ENCODE data around the gene ACBD6.

ACBD6 gene

GRCh38 chr1:180370188-180370587 lies 132.2 kb downstream of the ACBD6 start:
- no peak for DNase-seq (ENCODE audit: low read depth, low spot score)

DNA sequence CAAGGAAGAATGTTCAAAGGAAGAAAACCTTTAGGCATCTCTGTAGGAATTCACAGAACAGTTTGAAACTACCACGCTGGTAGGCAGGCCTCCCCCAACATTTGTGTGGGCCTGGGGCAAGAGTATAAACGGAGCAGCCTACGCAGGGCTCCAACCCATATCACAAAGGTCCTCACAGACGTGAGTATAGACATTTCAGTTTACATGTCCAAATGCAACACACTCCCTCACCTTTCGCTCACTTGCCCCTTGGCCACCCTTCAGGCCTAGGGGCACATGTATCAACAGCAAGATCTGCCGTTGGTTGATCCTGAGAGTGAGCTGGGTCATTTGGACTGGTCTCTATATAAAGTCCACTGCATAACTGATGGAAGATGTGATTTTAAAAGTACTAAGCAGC lies 133.3 kb downstream of the ACBD6 start:
- no peak for DNase-seq (ENCODE audit: low read depth, low spot score)

DNA sequence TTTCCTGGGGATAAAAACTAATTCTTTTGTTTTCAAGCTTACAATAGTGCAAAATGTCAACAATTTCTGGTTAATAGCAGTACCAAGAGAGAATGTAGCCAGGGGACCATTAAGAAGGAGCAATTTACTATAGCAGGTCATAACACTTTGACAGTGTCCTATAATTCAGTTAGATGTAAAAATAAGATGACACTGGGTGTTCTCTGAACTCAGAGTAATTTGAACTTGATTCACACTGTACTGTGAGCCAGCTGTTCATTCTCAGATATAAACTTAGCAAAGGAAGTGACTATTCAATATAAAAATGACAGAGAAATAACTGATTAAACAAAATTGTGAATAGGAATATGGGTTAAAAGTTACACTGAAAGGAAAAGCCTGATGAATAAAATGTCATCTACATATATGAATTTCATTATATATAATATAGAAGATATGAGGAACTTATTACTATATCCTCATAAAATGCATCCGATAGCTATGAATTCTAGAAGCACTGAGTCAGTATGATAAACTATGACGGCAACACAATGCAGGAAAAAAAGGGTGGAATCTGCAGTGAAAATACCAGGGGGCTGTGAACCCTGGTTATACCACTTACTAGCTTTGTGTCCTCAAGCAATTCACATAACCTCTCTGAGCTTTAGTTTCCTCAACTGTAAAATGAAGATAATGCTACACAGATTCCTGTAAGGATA lies 135.9 kb downstream of the ACBD6 start:
- DNase-seq (ENCODE audit: low read depth, low spot score): no peak

DNA sequence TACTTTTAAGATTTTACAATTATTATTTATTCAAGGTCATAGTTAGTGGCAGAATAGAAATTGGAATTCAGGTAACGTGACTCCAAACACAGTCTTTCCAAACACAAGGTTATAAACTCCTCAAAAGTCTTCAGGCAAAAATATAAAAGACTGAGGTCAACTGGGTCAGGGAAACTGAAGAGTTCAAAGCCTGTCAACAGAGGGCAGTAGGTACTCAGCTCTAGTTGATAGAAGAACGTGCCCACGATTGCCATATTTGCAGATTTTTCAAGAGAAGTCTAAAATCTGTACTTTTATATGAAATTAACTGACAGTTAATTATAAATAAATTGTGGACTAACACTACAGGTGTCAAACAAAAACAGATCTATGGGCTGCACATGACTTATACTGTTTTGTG lies 137.3 kb downstream of the ACBD6 start:
- DNase-seq (ENCODE audit: low read depth, low spot score): no peak

- DNase-seq (ENCODE audit: low read depth, low spot score): no peak
These were observed 139.0 kb downstream of the ACBD6 start for GRCh38 chr1:180363246-180363995.

DNA sequence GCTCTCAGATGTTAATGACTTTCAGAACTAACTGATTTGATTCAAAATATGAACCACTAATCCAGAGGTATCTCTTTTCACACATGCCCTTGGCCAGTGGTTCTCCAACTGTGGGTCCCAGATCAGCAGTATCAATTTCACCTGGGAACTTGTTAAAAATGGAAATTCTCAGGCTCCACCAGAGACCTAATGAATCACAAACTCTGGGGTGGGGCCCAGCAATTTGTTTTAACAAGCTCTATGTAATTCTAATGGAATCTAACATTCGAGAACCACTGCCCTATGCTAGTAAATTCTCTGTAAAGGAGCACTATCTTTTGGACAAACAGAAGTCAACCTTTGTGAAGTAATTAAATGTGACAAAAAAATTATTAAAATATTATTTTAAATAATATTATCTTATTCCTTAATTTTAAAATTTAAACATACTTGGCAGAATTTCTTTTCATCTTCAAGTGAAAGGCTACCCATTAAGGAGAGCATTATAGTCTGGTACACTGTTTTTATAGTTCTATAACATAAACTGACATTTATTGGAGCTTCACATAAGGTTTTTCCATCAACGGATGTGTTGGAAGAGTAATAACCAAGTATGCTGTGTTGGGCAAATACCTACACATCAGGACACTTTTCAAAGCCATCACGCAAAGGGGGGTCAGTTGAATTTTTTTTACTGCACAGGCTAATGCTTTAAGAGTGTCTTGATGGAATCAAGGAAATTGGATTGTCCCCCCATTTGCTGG lies 141.9 kb downstream of the ACBD6 start:
- DNase-seq (ENCODE audit: low read depth, low spot score): no peak

DNA sequence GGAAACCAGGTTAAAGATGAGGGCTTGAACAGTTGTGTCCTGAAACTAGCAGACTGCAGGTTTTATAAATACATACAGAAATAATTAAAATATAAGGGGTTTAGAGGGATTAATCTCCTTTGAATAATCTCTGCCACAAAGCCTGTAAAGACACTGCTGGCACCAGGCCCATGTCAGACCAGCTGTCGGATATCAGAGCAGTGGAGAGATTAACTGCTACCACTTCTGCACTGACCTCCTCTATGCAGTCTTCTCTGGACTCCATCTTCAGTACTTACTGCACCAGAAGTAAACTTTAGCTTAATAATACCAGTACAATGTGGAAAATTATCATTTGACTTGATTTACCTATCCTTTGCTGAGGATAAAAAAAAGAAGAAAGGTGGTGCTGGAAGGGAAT lies 143.7 kb downstream of the ACBD6 start:
- no peak for DNase-seq (ENCODE audit: low read depth, low spot score)

DNA sequence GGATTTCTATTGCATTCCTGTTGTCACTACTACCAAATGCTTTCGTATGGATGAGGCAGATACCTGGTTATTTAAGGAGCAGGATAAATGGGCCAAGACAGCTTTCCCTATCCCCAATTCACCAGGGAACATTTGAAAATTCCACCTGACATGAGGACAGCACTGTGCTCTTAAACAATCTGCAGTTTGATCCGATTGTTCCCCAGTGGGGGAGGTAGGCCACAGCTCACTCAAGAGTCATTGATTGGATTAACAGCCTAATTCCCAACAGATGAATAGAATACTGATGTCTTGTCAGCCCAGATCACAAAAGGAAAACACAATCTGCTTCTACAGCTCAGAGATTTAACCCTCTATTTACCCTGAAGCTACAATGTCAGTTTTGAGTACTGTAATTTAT lies 148.4 kb downstream of the ACBD6 start:
- DNase-seq (ENCODE audit: low read depth, low spot score): no peak

DNA sequence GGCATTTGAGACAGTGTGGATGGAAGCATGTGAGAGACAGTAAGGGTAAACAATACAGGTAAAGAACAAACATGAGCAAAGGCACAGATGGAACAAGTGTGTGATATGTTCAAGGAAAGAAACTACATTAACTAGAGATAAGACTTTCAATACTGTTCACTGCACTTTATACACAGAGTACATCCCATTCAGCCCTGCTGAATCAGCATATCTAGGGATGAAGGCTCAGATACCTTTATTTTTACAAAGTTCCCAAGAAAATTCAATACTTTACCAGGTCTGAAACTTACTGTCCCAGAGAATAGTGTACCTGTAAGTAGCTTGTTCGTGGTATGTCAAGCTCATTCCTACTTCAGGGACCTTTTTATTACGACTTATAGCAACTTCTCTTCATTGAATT lies 149.8 kb downstream of the ACBD6 start:
- no peak for DNase-seq (ENCODE audit: low read depth, low spot score)

DNA sequence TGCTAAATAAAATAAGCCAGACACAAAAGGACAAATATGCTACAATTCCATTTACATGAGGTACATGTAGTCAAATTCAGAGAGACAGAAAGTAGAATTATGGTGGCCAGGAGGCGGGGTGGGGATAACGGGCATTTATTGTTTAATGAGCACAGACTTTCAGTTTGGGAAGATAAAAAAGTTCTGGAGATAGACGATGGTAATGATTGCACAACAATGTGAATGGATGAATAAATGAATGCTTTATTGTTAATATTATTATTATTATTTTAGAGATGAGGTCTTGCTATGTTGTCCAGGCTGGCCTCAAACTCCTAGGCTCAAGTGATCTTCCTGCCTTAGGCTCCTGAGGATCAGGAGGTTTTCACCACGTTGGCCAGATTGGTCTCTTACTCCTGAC lies 150.4 kb downstream of the ACBD6 start:
- no peak for DNase-seq (ENCODE audit: low read depth, low spot score)

- no peak for DNase-seq (ENCODE audit: low read depth, low spot score)
These were observed 157.2 kb downstream of the ACBD6 start for GRCh38 chr1:180345148-180345547.

DNA sequence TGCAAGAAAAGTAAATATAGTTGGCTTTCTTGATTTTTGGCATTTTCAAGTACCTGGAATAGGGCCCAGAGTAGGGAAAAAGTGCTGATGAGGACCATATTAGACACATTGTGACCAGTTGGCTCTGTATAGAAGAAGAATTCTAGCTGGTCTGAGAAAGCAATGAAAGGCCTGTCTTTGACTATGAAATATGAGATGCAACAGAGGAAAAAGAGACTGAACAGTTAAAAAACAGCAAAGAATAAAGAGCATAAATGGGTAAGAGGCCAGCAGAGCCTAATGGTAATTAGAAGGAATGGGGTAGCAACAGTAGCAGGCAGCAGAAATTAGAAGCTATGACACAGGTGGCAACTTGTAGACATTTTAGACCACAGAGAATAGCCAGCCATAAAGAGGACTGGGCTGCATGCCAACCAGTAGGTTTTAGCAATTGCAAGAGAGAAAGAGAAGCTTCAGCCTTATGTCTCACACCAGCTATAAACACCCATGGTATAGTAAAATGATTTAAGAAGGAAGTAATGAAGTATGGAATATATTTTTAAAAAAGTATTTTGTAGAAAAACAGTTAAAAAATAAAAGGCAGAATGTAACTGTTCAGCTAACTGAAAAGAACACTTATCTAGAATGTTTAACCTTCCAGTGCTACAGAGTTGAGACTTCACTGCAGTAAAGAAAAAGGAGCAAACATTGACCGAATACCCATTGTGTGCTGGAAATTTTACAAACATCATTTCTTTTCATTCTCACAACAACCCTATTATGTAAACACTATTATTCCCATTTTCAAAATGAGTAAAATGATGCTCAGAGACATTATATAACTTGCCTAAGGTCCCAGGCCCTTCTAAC lies 158.2 kb downstream of the ACBD6 start:
- DNase-seq (ENCODE audit: low read depth, low spot score): no peak

DNA sequence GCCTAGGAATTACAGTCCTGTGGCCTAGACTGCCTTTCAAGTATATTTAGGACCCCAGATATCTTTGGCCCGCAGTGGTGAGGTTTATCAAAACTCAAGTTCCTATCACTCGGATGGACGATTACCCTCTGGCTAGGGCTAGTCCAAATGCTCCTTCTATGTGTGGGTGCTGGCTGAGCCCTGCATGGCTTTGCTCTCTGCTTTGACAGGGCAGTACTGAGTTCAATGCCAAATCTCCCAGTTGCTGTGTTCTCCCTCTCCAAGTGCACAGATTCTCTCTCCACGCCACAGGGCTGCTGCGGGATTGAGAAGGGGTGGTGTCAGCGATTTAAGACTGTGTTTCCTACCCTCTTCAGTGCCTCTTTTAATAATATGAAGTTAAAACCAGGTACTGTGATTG lies 175.3 kb downstream of the ACBD6 start:
- DNase-seq (ENCODE audit: low read depth, low spot score): no peak

DNA sequence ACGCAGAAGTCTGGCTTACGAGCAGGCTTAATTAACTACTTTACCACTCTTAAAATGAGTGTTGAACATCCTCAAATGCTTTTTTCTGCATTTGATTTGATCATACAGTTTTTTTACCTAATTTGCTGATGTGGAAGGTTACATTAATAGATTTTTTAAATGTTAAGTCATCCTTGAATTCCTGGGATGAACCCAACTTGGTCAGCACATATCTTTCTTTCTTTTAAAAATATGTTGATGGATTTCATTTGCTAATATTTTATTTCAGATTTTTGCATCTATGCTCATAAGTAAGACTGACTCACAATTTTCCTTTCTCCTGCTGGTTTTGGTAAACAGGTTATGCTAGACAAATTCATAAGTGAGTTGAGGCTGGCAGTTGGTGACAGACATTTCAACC lies 189.5 kb downstream of the ACBD6 start:
- DNase-seq (ENCODE audit: low read depth, low spot score): no peak

DNA sequence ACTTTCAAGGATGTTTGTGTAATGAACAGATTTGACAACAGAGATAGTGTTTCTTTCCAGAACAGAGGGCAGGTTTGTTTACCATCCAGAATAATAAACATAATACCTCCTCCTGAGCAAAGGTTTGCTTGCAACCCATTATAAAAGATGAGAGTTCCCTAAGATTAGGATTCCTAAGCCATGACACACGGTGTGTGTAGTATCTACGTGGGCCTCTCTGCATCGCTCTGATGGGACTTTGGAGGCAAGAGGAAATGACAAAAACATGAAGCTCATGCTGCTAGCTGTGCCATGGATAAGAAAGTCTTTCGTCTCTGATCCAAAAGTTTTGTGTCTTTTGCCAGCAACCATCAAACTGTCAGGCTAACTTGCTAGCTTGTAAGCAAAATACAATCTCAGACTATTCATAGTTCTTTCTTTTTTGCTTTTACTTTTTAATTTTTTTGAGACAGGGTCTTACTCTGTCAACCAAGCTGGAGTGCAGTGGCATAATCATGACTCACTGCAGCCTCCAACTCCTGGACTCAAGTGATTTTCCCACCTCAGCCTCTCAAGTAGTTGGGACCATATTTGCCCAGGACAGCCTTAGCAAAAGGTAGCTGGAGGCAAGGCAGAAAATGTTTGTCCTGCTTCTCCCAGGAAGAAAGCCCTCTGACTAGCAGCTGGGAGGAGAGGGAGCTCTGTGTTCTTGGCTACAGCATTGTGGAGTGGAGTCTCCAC lies 191.2 kb downstream of the ACBD6 start:
- no peak for DNase-seq (ENCODE audit: low read depth, low spot score)

DNA sequence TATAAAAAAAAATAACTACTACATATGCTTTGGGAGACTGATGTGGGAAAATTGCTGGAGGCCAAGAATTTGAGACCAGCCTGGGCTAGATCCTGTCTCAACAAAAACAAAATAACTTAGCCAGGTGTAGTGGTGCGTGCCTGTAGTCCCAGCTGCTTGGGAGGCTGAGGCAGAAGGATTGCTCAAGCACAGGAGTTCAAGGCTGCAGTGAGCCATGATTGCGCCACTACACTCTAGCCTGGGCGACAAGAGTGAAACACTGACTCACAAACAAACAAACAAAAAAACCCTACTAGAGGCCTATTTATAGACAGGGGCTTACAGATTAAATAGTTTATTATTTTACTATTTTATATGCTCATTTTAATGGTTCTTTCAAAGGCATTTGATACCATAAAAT lies 192.3 kb downstream of the ACBD6 start:
- no peak for DNase-seq (ENCODE audit: low read depth, low spot score)

GRCh38 chr1:180309338-180309737 lies 193.0 kb downstream of the ACBD6 start:
- DNase-seq (ENCODE audit: low read depth, low spot score): no peak

DNA sequence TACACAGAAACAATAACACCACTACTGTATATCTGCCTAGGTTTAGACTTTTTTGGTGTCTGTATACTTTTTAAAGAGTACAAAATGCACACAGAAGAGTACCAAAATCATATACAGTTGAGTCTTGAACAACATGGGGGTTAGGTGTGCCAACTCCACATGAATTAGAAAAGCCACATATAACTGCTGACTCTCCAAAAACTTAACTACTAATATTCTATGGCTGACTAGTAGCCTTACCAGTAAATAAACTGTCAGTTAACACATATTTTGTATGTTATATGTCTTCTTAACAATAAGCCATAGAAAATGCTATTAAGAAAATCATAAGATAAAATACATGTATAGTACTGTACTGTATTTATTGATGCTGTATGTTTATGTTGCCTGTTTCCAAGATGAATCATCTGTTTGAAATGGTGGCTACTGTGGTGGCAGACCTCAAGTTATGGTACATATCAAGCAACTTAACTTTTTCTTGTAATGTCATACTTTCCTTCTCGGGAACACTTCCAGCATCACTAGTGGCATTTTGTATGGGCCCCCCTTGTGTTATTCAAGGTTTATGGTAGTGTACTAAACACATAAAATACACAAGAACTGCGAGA lies 201.1 kb downstream of the ACBD6 start:
- DNase-seq (ENCODE audit: low read depth, low spot score): no peak

DNA sequence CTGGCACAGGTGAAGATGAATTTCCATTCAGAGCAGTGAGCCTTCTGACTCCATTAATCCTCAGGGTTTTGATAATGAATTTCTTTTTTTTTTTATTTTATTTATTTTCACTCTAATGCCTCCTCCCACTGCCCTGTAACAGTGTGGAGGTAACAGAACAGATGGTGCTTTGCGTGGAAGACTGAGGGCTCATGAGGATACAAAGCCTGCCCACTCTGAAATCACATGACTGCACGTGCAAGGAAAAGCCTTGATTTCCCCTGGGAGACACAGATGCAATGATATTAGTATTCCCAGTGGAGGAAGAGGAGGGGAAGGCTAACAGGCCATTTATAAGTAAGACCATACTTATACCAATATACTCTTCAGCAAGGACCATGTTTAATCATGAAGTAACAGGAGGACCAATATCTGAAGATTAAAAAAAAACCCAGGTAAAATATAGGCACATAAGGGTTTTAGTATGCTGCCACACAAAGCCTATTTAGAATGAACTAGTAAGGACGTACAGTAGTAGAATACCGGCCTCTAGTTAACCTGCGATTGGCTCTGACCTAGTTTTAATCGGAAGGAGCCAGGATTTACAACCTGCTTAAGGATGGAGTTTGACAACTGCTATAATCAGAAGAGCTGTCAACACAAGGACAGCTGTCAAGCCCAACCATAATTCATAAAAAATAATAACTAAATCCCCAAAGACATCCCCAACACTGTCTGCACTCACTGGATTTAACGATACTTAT lies 202.7 kb downstream of the ACBD6 start:
- DNase-seq (ENCODE audit: low read depth, low spot score): no peak

DNA sequence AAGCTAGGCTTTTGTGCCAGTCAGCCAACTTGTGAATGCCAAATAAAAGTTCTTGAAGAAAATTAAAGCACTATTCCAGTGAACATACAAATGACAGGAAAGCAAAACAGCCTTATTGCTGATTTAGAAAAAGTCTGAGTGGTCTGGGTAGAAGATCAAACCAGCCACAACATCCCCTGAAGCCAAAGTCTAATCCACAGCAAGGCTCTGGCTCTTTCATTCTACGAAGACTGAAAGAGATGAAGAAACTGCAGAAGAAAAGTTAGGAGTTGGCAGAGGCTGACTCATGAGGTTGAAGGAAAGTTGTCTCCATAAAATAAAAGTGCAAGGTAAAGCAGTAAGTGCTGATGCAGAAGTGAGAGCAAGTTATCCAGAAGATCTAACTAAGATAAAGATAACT lies 206.4 kb downstream of the ACBD6 start:
- DNase-seq (ENCODE audit: low read depth, low spot score): no peak
